Effector memory CD4-positive, alpha-beta T cell (primary cell): ENCODE measurements around the gene PECR.

Experiments used
- DNase-seq, 3 donors: peaks; one replicate each; pipeline ENCODE4 v3.0.0-alpha.2; 2020
- H3K27ac ChIP-seq: 2 replicates; pipeline ENCODE4 v1.7.0; 2013; ENCODE audit warnings: mild to moderate bottlenecking, low read length, moderate library complexity; ENCODE audit not compliant: insufficient read depth, poor library complexity, severe bottlenecking
- H3K27me3 ChIP-seq: replicated peaks from 2 replicates; pipeline ENCODE4 v1.7.0; 2013; ENCODE audit warnings: mild to moderate bottlenecking, low read length; ENCODE audit not compliant: insufficient read depth, control insufficient read depth, poor library complexity, severe bottlenecking
- H3K36me3 ChIP-seq: 2 replicates; pipeline ENCODE4 v1.7.0; 2013; ENCODE audit warnings: mild to moderate bottlenecking, low read length, moderate library complexity; ENCODE audit not compliant: control insufficient read depth, insufficient read depth
- H3K4me1 ChIP-seq: 2 replicates; pipeline ENCODE4 v1.7.0; 2013; ENCODE audit warnings: low read length, mild to moderate bottlenecking; ENCODE audit not compliant: control insufficient read depth, insufficient read depth, poor library complexity, severe bottlenecking
- H3K4me3 ChIP-seq: 2 replicates; pipeline ENCODE4 v1.7.0; 2013; ENCODE audit warnings: low read length, low read depth, mild to moderate bottlenecking; ENCODE audit not compliant: insufficient read depth, poor library complexity, severe bottlenecking
- H3K9me3 ChIP-seq: 2 replicates; pipeline ENCODE4 v1.7.0; 2013; ENCODE audit warnings: mild to moderate bottlenecking, low read length, moderate library complexity; ENCODE audit not compliant: control insufficient read depth
- total RNA-seq, 3 donors: gene quantifications; one replicate each; lab custom pipeline; 2026; lab: John Stamatoyannopoulos, UW

PECR gene
- total RNA-seq, result 11.7 to 16.3 (median 14.7) reads per million in 3 donors

- Histone ChIP-seq H3K4me1 (peaks cover 30% of the 10 kb centered on the region), H3K4me3 (peak within 1 kb of the TSS; percentile 69), H3K36me3 (no peaks in the 10 kb centered on the region), H3K9me3 (no peaks in the 10 kb centered on the region), H3K27me3 (no peaks in the 10 kb centered on the region), H3K27ac (peak within 1 kb of the TSS; percentile 68)
- peak; percentile 60 to 71 (median 63) for DNase-seq
Measured at GRCh38 chr2:216081487-216082116, at the start of gene PECR, which contains the start of gene TMEM169. TSS of gene PECR (minus strand) at chr2:216081809. CDS start at chr2:216081741, 68 bp downstream. TSS of gene TMEM169 (plus strand) at chr2:216081919. CDS start at chr2:216095964, 14,045 bp downstream.

GRCh38 chr2:216130346-216130971 lies 48.9 kb upstream of the PECR start:
- no peak overlapping the region for H3K4me3 ChIP-seq
- H3K27ac ChIP-seq, result no peak overlapping the region
- H3K9me3 ChIP-seq, result no peaks in the 10 kb centered on the region
- no peak for DNase-seq
- H3K27me3 ChIP-seq, result no peaks in the 10 kb centered on the region
- peaks cover 96% of the 10 kb centered on the region for H3K36me3 ChIP-seq
- peaks cover 4% of the 10 kb centered on the region for H3K4me1 ChIP-seq

GRCh38 chr2:216126943-216127342 lies 45.3 kb upstream of the PECR start:
- Histone ChIP-seq H3K4me1 (peaks cover 4% of the 10 kb centered on the region), H3K27ac (no peak overlapping the region), H3K36me3 (peaks cover 93% of the 10 kb centered on the region), H3K4me3 (no peak overlapping the region), H3K27me3 (no peaks in the 10 kb centered on the region), H3K9me3 (no peaks in the 10 kb centered on the region)
- no peak for DNase-seq

GRCh38 chr2:216121255-216121654 lies 39.6 kb upstream of the PECR start:
- H3K36me3 ChIP-seq, result peaks cover 85% of the 10 kb centered on the region
- no peak overlapping the region for H3K4me3 ChIP-seq
- DNase-seq, result no peak
- no peaks in the 10 kb centered on the region for H3K27me3 ChIP-seq
- no peak overlapping the region for H3K27ac ChIP-seq
- H3K9me3 ChIP-seq, result no peaks in the 10 kb centered on the region
- peaks cover 7% of the 10 kb centered on the region for H3K4me1 ChIP-seq

GRCh38 chr2:216119986-216120385 lies 38.4 kb upstream of the PECR start:
- Histone ChIP-seq H3K36me3 (peaks cover 76% of the 10 kb centered on the region), H3K4me3 (no peak overlapping the region), H3K27ac (no peak overlapping the region), H3K27me3 (no peaks in the 10 kb centered on the region), H3K4me1 (peaks cover 13% of the 10 kb centered on the region), H3K9me3 (no peaks in the 10 kb centered on the region)
- DNase-seq, result no peak

- Histone ChIP-seq H3K9me3 (no peaks in the 10 kb centered on the region), H3K36me3 (peaks cover 75% of the 10 kb centered on the region), H3K27ac (no peak overlapping the region), H3K4me3 (no peak overlapping the region), H3K27me3 (no peaks in the 10 kb centered on the region), H3K4me1 (peaks cover 13% of the 10 kb centered on the region)
- no peak for DNase-seq
Measured at GRCh38 chr2:216119146-216119545, 37.5 kb upstream of the PECR start.

GRCh38 chr2:216118474-216118873 lies 36.9 kb upstream of the PECR start:
- Histone ChIP-seq H3K4me3 (no peak overlapping the region), H3K36me3 (peaks cover 73% of the 10 kb centered on the region), H3K27me3 (no peaks in the 10 kb centered on the region), H3K4me1 (peaks cover 13% of the 10 kb centered on the region), H3K9me3 (no peaks in the 10 kb centered on the region), H3K27ac (no peak overlapping the region)
- DNase-seq, result no peak

GRCh38 chr2:216117561-216118340 lies 36.1 kb upstream of the PECR start:
- Histone ChIP-seq H3K36me3 (peaks cover 73% of the 10 kb centered on the region), H3K27ac (no peak overlapping the region), H3K9me3 (no peaks in the 10 kb centered on the region), H3K4me3 (no peak overlapping the region), H3K4me1 (peaks cover 13% of the 10 kb centered on the region), H3K27me3 (no peaks in the 10 kb centered on the region)
- no peak for DNase-seq

GRCh38 chr2:216116418-216116817 lies 34.8 kb upstream of the PECR start:
- Histone ChIP-seq H3K36me3 (peaks cover 69% of the 10 kb centered on the region), H3K4me1 (peaks cover 13% of the 10 kb centered on the region), H3K27me3 (no peaks in the 10 kb centered on the region), H3K27ac (no peak overlapping the region), H3K4me3 (no peak overlapping the region), H3K9me3 (no peaks in the 10 kb centered on the region)
- DNase-seq, result no peak
